HepG2 (cell line): ENCODE results near the gene NUDT22. TPM values are rescaled to one million over a fixed set of nuclear protein-coding genes. Genes with fewer than 3 reads are reported as not detected.
A peak's percentile ranks its signal among the peaks of the same experiment; 100 is the strongest.

Experiments used
- AFF4 ChIP-seq: sonication (generic); formaldehyde crosslinking; IDR thresholded peaks from 2 replicates; pipeline ENCODE4 v1.4.0; 2020; ENCODE audit warnings: missing genetic modification reagents
- FOXC1 ChIP-seq: sonication (generic); formaldehyde crosslinking; IDR thresholded peaks from 2 replicates; pipeline ENCODE4 v1.8.0; 2022; ENCODE audit warnings: mild to moderate bottlenecking, missing genetic modification reagents, borderline replicate concordance
- MED8 ChIP-seq: sonication (generic); formaldehyde crosslinking; IDR thresholded peaks from 2 replicates; pipeline ENCODE4 v1.8.1; 2023; ENCODE audit warnings: mild to moderate bottlenecking, missing genetic modification reagents; ENCODE audit not compliant: insufficient replicate concordance
- NFE2L2 ChIP-seq: fragments of 150-350 bp; IDR thresholded peaks from 2 replicates; pipeline ENCODE4 v1.6.1; 2014; ENCODE audit warnings: low read length
- RBFOX2 ChIP-seq: fragments of 200-400 bp; formaldehyde crosslinking; IDR thresholded peaks from 2 replicates; pipeline ENCODE4 v1.6.1; 2017; ENCODE audit warnings: low read depth, mild to moderate bottlenecking, low read length
- RFXAP ChIP-seq: sonication (generic); formaldehyde crosslinking; IDR thresholded peaks from 2 replicates; pipeline ENCODE4 v1.4.0; 2020; ENCODE audit warnings: missing genetic modification reagents, borderline replicate concordance
- SOX6 ChIP-seq, 2 experiments: fragments of 450-650 bp in 1 of 2; sonication (generic) in 1 of 2; formaldehyde crosslinking in 1 of 2; IDR thresholded peaks; 2 replicates each; pipeline versions ENCODE4 v1.4.0 to v1.6.1; 2017 to 2020; ENCODE audit warnings: antibody characterized with exemption in 1 of 2, mild to moderate bottlenecking in 1 of 2, missing genetic modification reagents in 1 of 2
- SRF ChIP-seq: IDR thresholded peaks from 2 replicates; pipeline ENCODE4 v1.6.1; 2011; ENCODE audit warnings: mild to moderate bottlenecking, low read depth, low read length, moderate library complexity
- SRSF1 ChIP-seq: fragments of 200-400 bp; formaldehyde crosslinking; optimal IDR thresholded peaks from 2 replicates; pipeline ENCODE3; 2017; ENCODE audit warnings: mild to moderate bottlenecking, low read depth, low read length, moderate library complexity
- TARDBP ChIP-seq: sonication (generic); formaldehyde crosslinking; IDR thresholded peaks from 2 replicates; pipeline ENCODE4 v1.8.0; 2022; ENCODE audit warnings: mild to moderate bottlenecking, missing genetic modification reagents
- YEATS2 ChIP-seq: sonication (generic); formaldehyde crosslinking; IDR thresholded peaks from 2 replicates; pipeline ENCODE4 v1.4.0; 2020; ENCODE audit warnings: missing genetic modification reagents, borderline replicate concordance
- ZFP36 ChIP-seq: fragments of 150-350 bp; IDR thresholded peaks from 2 replicates; pipeline ENCODE4 v1.6.1; 2018; ENCODE audit warnings: borderline replicate concordance, low read length, low read depth; ENCODE audit not compliant: partially characterized antibody
- ZNF10 ChIP-seq: sonication (generic); formaldehyde crosslinking; IDR thresholded peaks from 2 replicates; pipeline ENCODE4 v1.4.0; 2020; ENCODE audit warnings: mild to moderate bottlenecking, low read depth, missing genetic modification reagents, borderline replicate concordance
- polyA plus RNA-seq, 8 experiments: library from polyadenylated mRNA; depleted of rRNA in 3 of 8; stranded (reverse) in 7 of 8; unstranded in 1 of 8; fragments of >200 nt; fragmentation: Illumina TruSeq in 4 of 8; extraction: Trizol in 4 of 8; gene quantifications; 2 replicates each; pipeline versions ENCODE4 v1.2.1 to v1.2.3, GENCODE V29; 2011 to 2016; ENCODE audit warnings: low read depth in 4 of 8, missing spikeins in 1 of 8, mixed read lengths in 1 of 8; ENCODE audit not compliant: insufficient read depth in 1 of 8
- total RNA-seq, 5 experiments: library from RNA; depleted of rRNA; stranded (reverse); fragments of >200 nt; fragmentation: Illumina TruSeq; extraction: Trizol; gene quantifications; 2 replicates each; pipeline ENCODE4 v1.2.3, GENCODE V29; 2016; ENCODE audit warnings: low read depth in 1 of 5
- TF ChIP-seq, protein P1 (sequence below): sonication (generic); formaldehyde crosslinking; IDR thresholded peaks from 2 replicates; pipeline ENCODE4 v1.4.0; 2020; ENCODE audit warnings: mild to moderate bottlenecking, missing genetic modification reagents
- TF ChIP-seq, protein P2 (sequence below): IDR thresholded peaks from 2 replicates; pipeline ENCODE4 v1.6.1; 2016; ENCODE audit warnings: mild to moderate bottlenecking, missing biosample characterization, missing genetic modification reagents

Gene NUDT22
- total and polyA plus RNA-seq, 2 of the 13 experiments (the other 11 are each of a cell fraction or from before 2014, with no cell fraction given): 33.5 to 39.8 TPM

GRCh38 chr11:64245797-64246620 lies 19.9 kb downstream of the NUDT22 start (continued):
- TF ChIP-seq, protein P1, sequence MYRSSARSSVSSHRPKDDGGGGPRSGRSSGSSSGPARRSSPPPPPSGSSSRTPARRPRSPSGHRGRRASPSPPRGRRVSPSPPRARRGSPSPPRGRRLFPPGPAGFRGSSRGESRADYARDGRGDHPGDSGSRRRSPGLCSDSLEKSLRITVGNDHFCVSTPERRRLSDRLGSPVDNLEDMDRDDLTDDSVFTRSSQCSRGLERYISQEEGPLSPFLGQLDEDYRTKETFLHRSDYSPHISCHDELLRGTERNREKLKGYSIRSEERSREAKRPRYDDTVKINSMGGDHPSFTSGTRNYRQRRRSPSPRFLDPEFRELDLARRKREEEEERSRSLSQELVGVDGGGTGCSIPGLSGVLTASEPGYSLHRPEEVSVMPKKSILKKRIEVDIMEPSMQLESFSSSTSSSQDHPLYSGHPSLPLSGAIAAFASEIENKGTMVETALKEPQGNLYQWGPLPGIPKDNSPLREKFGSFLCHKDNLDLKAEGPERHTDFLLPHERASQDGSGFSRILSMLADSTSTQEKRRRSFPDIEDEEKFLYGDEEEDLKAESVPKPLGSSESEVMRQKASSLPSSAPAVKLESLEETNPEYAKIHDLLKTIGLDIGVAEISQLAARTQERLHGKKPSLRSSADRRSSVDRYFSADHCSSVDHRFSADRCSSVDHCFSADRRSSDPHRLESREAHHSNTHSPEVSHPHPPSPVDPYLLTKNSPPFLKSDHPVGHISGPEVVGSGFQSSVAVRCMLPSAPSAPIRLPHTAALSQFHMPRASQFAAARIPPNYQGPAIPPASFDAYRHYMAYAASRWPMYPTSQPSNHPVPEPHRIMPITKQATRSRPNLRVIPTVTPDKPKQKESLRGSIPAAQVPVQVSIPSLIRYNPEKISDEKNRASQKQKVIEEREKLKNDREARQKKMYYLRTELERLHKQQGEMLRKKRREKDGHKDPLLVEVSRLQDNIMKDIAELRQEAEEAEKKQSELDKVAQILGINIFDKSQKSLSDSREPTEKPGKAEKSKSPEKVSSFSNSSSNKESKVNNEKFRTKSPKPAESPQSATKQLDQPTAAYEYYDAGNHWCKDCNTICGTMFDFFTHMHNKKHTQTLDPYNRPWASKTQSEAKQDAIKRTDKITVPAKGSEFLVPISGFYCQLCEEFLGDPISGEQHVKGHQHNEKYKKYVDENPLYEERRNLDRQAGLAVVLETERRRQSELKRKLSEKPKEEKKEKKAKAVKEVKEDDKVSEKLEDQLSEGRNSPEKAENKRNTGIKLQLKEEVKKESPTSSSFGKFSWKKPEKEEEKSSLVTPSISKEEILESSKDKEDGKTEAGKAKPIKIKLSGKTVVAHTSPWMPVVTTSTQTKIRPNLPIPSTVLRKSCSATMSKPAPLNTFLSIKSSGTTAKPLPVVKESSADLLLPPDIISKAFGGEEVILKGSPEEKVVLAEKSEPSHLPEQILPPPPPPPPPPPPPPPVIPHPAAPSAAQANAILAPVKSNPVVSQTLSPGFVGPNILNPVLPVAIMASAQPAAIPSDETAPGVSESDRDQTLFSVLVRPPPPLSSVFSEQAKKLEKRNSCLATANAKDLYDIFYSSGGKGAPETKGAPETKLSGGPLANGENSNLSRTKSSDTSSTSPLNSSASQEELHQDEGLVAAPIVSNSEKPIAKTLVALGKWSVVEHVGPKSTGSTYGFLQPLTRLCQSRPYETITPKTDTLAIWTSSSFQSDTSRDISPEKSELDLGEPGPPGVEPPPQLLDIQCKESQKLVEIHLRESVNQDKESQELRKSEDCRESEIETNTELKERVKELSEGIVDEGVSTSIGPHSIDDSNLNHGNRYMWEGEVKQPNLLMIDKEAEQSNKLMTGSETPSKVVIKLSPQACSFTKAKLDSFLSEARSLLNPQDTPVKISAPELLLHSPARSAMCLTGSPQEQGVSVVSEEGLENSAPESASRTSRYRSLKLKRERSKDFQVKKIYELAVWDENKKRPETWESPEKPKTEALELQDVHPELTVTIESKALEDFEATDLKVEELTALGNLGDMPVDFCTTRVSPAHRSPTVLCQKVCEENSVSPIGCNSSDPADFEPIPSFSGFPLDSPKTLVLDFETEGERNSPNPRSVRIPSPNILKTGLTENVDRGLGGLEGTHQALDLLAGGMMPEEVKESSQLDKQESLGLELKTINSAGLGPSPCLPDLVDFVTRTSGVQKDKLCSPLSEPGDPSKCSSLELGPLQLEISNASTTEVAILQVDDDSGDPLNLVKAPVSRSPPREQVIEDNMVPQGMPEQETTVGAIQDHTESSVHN (CRISPR knock-in tag): no peak
- no peak for TF ChIP-seq RFXAP
- TF ChIP-seq YEATS2 (CRISPR knock-in tag): no peak
- TF ChIP-seq ZNF10: no peak
- no peak for TF ChIP-seq FOXC1 (CRISPR knock-in tag)
- TF ChIP-seq NFE2L2: no peak
- no peak for TF ChIP-seq TARDBP (CRISPR knock-in tag)
- TF ChIP-seq SRSF1: no peak
- no peak for TF ChIP-seq SOX6 (IDR thresholded peaks at IDR 0.05)
- 0 out of 2 replicates have a peak, but pooled peaks have one; percentile 18 for TF ChIP-seq SOX6 (CRISPR knock-in tag; IDR thresholded peaks at IDR 0.05)
- TF ChIP-seq, protein P2, sequence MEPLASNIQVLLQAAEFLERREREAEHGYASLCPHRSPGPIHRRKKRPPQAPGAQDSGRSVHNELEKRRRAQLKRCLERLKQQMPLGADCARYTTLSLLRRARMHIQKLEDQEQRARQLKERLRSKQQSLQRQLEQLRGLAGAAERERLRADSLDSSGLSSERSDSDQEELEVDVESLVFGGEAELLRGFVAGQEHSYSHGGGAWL: no peak
- no peak for TF ChIP-seq AFF4 (CRISPR knock-in tag)
- no peak for TF ChIP-seq MED8 (CRISPR knock-in tag)
- no peak for TF ChIP-seq SRF
- TF ChIP-seq RBFOX2: peak; percentile 62; the same call in 1 of the 2 replicates
- TF ChIP-seq ZFP36: no peak
